NOMO-1 treated with DMSO at 0.1 percent for 48 hours (cell line): ENCODE measurements around the gene CERS4.
"Not testable (repeated sequence)": the region's sequence is repeated elsewhere in the genome, so short reads cannot be mapped to it uniquely, and the experiment has no call there.

Experiments
- DNase-seq: peaks from one replicate; lab custom pipeline; 2025; ENCODE audit not compliant: unreplicated experiment; lab: John Stamatoyannopoulos, UW

CERS4 gene, protein sequence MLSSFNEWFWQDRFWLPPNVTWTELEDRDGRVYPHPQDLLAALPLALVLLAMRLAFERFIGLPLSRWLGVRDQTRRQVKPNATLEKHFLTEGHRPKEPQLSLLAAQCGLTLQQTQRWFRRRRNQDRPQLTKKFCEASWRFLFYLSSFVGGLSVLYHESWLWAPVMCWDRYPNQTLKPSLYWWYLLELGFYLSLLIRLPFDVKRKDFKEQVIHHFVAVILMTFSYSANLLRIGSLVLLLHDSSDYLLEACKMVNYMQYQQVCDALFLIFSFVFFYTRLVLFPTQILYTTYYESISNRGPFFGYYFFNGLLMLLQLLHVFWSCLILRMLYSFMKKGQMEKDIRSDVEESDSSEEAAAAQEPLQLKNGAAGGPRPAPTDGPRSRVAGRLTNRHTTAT

DNA sequence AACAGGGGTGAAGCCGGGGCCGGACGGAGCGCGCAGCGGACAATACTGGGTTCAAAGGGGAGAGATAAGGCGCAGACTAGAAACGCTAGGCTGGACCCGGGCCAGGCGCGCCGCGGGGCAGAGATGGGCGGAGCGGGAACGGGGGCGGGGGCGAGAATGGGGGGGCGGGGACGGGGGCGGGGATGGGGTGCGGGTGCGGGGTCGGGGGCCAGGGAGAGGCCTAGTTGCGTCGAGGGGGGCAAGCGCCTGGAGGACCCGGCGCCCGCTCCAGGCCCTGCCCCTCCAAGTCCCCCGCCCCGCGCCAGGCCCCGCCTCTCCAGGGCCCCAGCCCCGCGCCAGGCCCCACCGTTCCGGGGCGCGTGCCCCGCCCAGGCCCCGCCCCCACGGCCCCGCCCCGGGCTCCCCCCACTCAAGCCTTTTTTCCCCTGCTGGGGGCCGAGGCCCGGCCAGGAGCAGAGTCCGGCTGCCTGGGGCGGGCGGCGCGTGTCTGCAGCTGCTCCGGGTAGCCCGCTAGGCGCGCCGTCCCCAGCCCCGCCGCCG lies at the start of gene CERS4:
Gene CERS4 (plus strand): TSS at position 449 of the 540 bp plus-strand sequence. CDS start 41,707 bp downstream, outside the sequence.
- peak; percentile 27 for DNase-seq

DNA sequence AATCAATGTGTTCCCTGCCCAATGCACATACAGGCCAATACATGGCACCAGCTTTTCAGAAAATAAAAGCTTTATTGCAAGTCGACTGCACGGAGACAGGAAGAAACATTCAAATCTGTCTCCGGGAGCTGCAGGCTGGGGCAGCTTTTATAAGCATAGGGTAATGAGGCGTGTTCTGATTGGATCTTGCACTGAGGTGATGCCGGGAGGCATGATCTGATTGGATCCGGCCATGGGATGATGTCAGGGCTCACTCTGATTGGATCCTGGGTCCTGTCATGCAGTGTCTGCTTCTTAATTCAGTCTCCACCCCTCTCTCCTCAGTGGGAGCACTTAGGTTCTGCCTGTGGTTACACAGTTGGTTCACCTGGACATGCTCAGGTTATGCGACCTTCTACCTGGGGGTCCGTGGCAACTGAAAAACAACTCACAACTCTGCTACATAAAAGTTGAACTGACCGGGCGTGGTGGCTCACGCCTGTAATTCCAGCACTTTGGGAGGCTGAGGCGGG lies 48.0 kb upstream of the CERS4 start:
- DNase-seq: no peak

DNA sequence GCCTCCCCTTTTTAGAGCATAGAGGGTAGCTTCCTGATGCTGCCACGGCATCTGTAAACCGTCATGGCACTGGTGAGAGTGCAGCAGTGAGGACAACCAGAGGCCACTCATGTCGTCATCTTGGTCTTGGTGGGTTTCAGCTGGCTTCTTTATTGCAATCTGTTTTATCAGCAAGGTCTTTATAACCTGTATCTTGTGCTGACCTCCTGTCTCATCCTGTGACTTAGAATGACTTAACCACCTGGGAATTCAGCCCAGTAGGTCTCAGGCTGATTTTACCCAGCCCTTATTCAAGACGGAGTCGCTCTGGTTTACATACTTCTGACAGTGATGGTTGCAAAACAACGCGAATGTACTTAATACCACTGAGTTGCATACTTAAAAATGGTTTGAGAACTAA lies 45.4 kb upstream of the CERS4 start:
- no peak for DNase-seq

DNA sequence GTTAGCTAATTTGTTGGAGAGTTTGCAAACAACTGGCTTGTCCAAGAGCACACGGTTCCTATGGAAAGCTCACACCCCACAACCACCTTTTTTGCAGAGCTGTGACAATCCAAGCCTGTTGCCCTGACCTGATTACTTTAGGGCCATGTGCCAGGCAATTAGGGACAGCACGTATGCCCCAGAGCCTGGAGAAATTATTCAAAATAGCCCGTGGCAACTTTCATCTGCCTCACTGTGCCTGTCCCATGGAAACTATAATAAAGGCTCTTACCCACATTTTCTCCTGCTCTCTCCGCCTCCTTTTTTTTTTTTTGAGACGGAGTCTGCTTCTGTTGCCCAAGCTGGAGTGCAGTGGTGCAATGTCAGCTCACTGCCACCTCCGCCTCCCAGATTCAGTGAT lies 41.2 kb upstream of the CERS4 start:
- DNase-seq: no peak

DNA sequence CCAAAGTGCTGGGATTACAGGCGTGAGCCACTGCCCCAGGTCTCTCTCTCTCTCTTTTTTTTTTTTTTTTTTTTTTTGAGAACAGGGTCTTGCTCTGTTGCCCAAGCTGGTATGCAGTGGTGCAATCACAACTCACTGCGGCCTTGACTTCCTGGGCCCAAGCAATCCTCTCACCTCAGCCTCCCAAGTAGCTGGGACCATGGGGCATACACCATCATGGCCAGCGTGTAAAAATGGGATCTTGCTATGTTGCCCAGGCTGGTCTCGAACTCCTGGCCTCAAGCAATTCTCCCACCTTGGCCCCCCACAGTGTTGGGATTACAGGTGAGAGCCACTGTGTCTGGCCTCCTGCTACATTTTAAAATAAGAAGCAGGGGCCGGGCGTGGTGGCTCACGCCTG lies 40.6 kb upstream of the CERS4 start:
- DNase-seq: no peak

DNA sequence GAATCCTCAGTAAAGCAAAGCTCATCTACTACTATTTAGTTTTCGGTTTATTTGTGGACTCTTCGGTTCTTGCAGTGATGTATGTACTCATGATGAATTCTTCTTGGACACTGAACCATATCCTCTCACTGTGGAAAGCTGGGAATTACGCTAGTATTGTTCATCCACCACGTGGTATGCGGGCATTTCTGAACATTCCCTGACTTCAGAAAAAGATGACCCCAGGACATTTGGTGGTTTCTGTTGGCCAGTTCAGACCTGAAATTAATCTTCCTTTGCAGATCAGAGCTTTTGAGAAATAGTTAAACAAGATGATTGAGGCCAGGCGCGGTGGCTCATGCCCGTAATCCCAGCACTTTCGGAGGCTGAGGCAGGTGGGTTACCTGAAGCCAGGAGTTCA lies 34.5 kb upstream of the CERS4 start:
- no peak for DNase-seq

DNA sequence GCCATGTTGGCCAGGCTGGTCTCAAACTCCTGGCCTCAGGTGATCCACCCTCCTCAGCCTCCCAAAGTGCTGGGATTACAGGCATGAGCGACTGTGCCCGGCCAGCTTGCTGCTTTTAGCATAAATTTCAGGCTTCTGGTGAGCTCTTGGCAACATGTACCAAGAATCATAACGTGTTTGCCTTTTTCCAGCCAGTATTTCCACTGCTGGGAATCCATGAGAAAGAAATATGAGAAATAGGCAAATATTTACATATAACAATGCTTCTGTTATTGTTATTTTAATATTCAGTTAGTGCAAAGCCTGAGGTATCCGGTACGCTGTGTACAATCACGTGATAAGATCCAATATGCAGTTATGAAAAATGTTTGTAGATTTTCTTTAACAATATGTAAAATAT lies 29.2 kb upstream of the CERS4 start:
- DNase-seq: no peak

DNA sequence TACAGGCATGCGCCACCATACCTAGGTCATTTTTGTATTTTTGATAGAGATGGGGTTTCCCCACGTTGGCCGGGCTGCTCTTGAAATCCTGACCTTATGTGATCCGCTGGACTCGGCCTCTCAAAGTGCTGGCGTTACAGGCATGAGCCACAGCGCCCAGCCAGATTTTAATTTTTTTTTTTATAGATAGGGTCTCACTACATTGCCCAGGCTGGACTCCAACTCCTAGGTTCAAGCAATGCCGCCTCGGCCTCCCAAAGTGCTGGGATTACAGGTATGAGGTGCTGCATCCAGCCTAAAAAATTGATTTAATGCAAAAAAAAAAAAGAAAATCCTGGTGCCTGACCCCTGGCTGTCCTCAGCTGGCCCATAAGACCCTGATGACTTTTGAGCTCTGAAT lies 24.9 kb upstream of the CERS4 start:
- DNase-seq: no peak

DNA sequence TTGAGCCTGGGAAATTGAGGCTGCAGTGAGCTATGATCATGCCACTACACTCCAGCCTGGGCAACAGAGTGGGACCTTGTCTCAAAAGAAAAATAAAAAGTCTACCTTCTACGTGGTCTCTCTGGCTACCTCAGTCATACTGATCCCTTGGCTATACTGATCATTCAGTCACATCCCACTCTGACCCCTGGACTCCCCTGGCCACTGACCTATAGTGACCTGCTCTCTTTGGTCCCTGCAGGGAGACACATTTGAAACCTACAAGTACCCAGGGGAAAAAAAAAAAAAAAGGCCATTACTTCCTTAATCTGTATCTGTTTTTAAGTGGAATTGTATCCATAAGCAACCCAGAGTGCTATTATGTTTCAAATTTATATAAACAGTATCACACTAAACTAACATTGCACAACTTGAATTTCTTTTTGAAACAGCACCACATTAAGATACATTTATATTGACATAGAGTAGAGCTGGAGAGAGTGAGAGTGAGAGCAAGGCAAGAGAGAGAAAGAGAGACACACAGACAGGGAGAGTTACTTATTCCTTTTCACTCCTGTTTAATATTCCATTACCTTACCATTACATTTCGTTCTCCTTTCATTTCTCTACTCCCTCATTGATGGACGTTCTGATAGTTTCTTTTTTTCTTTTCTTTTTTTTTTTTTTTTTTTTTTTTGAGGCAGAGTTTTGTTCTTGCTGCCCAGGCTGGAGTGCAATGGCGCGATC lies 23.7 kb upstream of the CERS4 start:
- DNase-seq: no peak

DNA sequence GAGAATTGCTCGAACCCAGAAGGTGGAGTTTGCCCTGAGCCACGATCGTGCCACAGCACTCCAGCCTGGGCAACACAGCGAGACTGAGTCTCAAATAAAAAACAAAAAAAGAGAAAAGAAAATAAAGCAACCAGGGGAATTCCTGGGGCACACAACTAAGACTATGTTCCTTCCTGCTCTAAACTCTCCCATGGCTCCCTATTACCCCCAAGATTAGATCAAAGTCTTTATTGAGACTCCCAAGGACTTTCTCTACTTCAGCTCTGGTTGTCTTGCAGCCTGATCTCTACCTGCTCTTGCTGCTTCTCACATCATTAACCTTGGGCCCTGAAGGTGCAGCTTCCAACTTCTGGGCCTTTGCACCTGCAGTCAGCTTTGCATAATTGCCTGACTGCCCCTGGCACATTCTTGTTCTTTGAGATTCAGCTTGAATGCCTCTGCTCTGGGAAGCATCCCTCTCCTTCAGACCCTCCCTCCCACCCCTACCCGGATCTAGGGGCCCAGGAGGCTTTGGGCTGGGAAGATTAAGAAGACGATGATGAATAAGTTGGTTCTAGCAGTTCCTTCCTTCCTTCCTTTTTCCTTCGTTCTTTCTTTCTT lies 16.8 kb upstream of the CERS4 start:
- no peak for DNase-seq

DNA sequence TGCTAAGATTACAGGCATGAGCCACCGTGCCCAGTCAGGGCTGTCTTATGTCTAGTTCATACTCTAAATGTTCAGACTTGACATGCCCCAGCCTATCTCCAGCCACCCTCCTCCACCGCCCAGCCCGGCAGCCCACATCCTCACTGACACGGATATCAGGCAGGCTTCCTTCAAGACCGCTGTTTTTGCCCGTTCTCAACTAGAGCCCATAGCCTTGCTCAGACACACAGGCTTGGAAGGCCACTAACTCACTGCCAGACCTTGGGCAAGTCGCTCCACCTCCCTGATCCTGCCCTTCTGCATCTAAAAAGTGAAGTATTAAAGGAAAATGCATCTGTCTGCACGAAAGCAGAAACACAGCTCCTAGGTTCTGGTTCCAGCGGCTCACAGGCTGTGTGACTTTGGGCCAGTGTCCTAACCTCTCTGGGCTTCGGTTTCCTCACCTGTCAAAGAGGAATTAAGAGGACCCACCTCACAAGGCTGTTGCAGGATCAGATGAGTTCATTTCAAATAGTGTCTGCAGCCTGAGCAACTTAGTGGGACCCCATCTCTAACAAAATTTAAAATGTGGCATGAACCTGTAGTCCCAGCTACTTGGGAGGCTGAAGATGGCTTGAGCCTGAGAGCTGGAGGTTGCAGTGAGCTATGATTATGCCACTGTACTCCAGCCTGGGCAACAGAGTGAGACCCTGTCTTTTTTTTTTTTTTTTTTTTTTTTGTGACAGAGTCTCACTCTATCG lies 14.5 kb upstream of the CERS4 start:
- peak; percentile 29 for DNase-seq

DNA sequence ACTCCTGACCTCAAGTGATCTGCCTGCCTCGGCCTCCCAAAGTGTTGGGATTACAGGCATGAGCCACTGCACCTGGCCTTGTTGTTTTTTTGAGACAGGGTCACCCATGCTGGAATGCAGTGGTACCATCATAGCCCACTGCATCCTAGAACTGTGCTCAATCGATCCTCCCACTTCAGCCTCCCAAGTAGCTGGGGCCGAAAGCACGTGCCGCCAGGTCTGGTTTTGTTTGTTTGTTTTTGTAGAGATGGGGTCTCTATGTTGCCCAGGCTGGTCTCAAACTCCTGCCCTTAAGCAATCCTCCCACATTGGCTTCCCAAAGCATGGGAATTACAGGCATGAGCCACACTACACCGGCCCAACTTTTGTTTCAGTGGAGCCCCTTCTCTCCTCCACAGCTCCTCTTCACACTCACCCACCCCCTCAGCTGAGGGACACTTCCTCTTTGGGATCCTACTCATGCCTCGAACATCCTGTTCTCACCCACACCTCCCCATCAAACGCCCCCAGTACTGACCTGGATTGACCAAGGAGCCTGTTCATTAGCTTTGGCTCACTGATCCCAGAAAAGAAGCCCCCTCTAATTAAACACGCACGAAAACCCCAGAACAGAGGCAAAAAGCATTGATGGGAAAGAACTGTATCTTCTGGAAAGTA lies 12.8 kb upstream of the CERS4 start:
- peak; percentile 40 for DNase-seq

DNA sequence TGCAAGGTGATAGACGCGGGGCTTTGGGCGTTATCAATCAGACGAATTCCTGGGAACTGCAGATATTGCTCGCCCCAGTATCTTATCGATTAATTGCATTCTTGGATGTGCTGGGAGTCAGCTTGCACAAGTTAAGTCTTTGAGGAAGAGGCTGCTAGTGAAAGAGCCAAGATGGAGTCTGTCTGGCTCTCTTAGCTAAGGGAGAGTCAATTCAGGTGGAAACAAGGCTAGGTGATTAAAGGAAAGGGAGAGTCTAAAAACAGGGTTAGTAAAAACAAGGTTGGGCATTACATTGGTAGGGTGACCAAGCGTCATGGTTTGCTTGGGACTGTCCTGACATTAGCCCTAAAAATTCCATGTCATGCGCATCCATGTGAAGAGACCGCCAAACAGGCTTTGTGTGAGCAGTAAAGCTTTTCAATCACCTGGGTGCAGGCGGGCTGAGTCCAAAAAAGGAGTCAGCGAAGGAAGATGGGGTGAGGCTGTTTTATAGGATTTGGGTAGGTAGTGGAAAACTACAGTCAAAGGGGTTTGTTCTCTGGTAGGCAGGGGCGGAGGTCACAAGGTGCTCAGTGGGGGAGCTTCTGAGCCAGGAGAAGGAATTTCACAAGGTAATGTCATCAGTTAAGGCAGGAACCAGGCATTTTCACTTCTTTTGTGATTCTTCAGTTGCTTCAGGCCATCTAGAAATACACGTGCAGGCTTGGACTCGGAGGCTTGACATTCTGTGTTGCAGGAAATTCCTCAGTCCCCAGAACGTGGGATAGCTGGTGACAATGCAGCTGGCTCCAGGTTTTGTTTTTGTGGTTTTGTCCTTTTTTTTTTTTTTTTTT lies 5.7 kb upstream of the CERS4 start:
- not testable (repeated sequence) for DNase-seq

DNA sequence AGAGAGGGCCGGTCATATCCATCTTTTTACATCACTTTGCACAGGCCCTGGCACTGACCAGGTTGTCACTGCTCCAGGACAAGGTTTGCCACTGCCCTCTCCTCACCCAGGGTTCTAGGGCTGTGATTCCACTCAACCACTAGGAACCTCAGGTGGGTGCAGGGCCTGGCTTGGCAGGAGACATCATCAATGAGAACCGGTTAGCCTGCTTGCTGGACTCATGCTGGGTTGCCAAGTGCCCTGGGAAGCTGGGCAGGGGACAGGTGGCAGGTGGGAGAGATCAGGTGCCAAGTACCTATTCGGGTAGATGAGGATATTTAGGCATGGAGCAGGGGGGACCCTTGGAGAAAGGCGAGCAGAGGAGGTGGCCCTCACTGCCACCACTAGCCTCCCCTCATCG lies 4.2 kb upstream of the CERS4 start:
- no peak for DNase-seq

DNA sequence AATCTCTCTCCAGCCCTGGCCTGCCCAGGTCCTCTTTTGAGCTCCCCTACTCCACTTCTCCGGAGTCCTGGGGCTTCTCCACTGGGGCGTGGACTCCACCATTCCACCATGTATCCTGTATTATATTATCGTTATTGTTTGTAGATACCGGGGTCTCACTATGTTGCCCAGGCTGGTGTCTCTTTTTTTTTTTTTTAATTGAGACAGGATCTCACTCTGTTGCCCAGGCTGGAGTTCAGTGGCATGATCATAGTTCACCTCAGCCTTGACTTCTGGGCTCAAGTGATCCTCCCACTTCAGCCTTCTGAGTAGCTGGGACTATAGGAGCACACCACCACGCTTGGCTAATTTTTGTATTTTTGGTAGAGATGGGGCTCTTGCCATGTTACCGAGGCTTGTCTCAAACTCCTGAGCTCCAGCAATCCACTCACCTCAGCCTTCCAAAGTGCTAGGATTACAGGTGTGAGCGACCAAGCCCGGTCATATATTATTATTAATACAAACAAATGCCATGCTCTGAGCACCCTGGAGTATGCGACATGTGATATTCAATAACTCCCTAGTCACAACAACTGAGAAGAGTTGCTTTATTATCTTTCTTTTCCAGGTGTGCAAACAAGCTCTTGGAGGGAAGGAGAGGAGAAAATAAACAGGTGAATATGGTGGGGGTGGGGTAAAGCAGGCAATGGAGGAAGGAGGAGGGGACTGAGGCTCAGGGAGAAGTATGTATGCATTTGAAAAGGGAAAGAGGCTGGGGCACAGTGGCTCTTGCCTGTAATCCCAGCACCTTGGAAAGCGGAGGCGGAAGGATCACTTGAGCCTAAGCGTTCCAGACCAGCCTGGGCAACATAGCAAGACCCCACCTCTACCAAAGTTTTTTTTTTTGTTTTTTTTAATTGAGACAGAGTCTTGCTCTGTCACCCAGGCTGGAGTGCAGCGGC lies 2.8 kb upstream of the CERS4 start:
- DNase-seq: no peak

DNA sequence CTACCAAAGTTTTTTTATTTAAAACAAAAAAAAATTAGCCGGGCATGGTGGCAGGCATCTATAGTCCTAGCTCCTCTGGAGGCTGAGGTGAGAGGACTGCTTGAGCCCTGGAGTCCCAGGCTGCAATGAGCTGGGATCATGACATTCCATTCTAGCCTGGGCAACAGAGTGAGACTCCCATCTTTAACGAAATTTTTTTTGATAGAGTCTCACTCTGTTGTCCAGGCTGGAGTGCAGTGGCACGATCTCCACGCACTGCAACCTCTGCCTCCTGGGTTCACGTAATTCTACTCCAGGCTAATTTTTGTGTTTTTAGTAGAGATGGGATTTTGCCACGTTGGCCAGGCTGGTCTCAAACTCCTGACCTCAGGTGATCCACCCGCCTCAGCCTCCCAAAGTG lies 1.8 kb upstream of the CERS4 start:
- DNase-seq: not testable (repeated sequence)

DNA sequence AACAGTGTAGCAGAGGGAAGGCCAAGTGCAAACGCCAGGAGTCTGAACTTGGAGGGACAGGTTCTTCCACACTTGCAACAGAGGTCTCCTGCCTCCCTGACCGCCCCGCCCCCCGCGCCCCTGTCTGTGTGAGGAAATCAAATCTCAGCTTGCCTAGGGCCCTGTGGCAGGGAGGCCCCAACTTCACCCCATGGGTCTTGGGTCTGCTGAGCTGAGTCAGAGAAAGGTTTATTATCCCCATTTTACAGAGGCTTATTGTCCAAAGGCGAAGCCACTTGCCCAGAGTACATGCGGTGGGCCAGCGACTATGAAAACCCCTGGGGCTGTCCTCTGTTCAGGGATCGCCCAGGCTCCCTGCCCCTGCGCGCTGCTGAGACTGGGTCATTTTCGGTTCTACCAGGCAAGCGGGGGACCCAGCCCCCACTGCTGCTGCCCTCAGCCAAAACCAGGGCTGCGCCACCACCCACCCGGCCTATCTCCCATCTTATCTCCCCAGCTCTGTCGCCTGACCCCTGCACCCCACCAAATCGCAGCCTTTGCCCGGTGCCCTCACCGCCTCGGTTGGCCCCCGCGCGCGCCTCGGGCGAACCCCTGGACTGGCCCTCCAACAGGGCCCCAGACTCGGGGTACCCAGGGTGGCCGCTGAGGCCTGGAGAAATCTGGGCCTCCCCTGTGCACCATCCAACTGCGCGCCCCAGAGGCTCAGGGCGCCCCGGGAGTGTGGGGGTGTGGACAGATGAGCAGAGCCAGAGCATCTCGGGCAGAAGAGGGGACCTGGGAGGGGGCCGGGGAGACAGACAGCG lies 850 bp upstream of the CERS4 start:
- no peak for DNase-seq
